SK-MEL-5 (cell line): ENCODE measurements around the gene TMEM205. TPM values are rescaled to one million over a fixed set of nuclear protein-coding genes. Genes with fewer than 3 reads are reported as not detected.

Experiments used
- DNase-seq: peaks from one replicate; pipeline ENCODE4 v3.0.0-alpha.2; 2016; ENCODE audit warnings: low read depth, low spot score
- in situ Hi-C: cut with HindIII; loops from 2 replicates; pipeline ENCODE4 v1.10.0; 2016; ENCODE audit warnings: low sequenced_read_pairs, high pct_unique_total_duplicates, low pct_unique_long_range_greater_than_20kb
- total RNA-seq: library from RNA; depleted of rRNA; stranded (reverse); fragments of >200 nt; shearing (Covaris generic); gene quantifications from 2 replicates; pipeline ENCODE4 v1.2.3, GENCODE V29; 2014

The TMEM205 gene
- total RNA-seq, 1 experiment from 2014 or later, result 79.4 TPM

GRCh38 chr19:11374433-11375142, 28.5 kb upstream of the TMEM205 start, which contains the start of gene SWSAP1:
Gene SWSAP1 (plus strand): TSS chr19:11374666. CDS start chr19:11374681, 15 bp downstream.
- in situ Hi-C loops, result no loop called here
- peak; percentile 99 for DNase-seq

GRCh38 chr19:11373885-11374432, 27.9 kb upstream of the TMEM205 start:
- no peak for DNase-seq
- in situ Hi-C loops, result no loop called here

- no peak for DNase-seq
- in situ Hi-C loops, result no loop called here
Measured at GRCh38 chr19:11373166-11373884, 27.3 kb upstream of the TMEM205 start.

GRCh38 chr19:11370744-11371143, 24.7 kb upstream of the TMEM205 start:
- no peak for DNase-seq
- in situ Hi-C loops, result no loop called here

- in situ Hi-C loops, result no loop called here
- DNase-seq, result no peak
Measured at GRCh38 chr19:11367528-11367927, 21.5 kb upstream of the TMEM205 start.

GRCh38 chr19:11365557-11366117, 19.6 kb upstream of the TMEM205 start:
- in situ Hi-C loops, result no loop called here
- no peak for DNase-seq

GRCh38 chr19:11364935-11365334, 18.9 kb upstream of the TMEM205 start:
- in situ Hi-C loops, result no loop called here
- DNase-seq, result no peak

GRCh38 chr19:11364296-11364904, 18.3 kb upstream of the TMEM205 start:
- in situ Hi-C loops, result no loop called here
- DNase-seq, result no peak

GRCh38 chr19:11363881-11364280, 17.8 kb upstream of the TMEM205 start:
- no peak for DNase-seq
- in situ Hi-C loops, result no loop called here

- in situ Hi-C loops, result no loop called here
- no peak for DNase-seq
Measured at GRCh38 chr19:11361771-11362731, 16.0 kb upstream of the TMEM205 start.

- in situ Hi-C loops, result no loop called here
- peak; percentile 42 for DNase-seq
Measured at GRCh38 chr19:11361037-11361770, 15.1 kb upstream of the TMEM205 start.

- in situ Hi-C loops, result no loop called here
- DNase-seq, result no peak
Measured at GRCh38 chr19:11359421-11359820, 13.4 kb upstream of the TMEM205 start.

- in situ Hi-C loops, result no loop called here
- no peak for DNase-seq
Measured at GRCh38 chr19:11356676-11357550, 10.8 kb upstream of the TMEM205 start.

GRCh38 chr19:11356074-11356397, 10.0 kb upstream of the TMEM205 start:
- in situ Hi-C loops, result no loop called here
- no peak for DNase-seq

- DNase-seq, result peak; percentile 91
- in situ Hi-C loops, result no loop called here
Measured at GRCh38 chr19:11355160-11356073, 9.3 kb upstream of the TMEM205 start, which contains the start of gene PLPPR2. Gene PLPPR2 (plus strand): TSS chr19:11355432. CDS start chr19:11357674, 2,242 bp downstream.
